Neutrophil (primary cell): ENCODE results near the gene HS6ST3.

Experiments used
- H3K27ac ChIP-seq: fragments of 200-600 bp; sonication (generic); 2 replicates; pipeline ENCODE4 v1.5.1; 2016; ENCODE audit warnings: mild to moderate bottlenecking, moderate library complexity
- H3K27me3 ChIP-seq: fragments of 200-600 bp; sonication (generic); 2 replicates; pipeline ENCODE4 v1.6.0; 2016; ENCODE audit warnings: mild to moderate bottlenecking
- H3K36me3 ChIP-seq: fragments of 200-600 bp; sonication (generic); 2 replicates; pipeline ENCODE4 v1.5.1; 2017
- H3K4me1 ChIP-seq, 2 experiments: fragments of 200-600 bp in 1 of 2; sonication (generic) in 1 of 2; 1 replicate in 1 of 2; 2 replicates in 1 of 2; pipeline versions ENCODE4 v1.5.1 to v1.6.1; 2013 to 2016; ENCODE audit warnings: low read depth in 1 of 2, low read length in 1 of 2, mild to moderate bottlenecking in 1 of 2, moderate library complexity in 1 of 2; ENCODE audit not compliant: control insufficient read depth in 1 of 2, insufficient read depth in 1 of 2
- H3K4me3 ChIP-seq, 2 experiments: fragments of 200-600 bp in 1 of 2; sonication (generic) in 1 of 2; 1 replicate in 1 of 2; 2 replicates in 1 of 2; pipeline ENCODE4 v1.5.1; 2013 to 2016; ENCODE audit warnings: low read depth in 1 of 2, low read length in 1 of 2, mild to moderate bottlenecking in 1 of 2, moderate library complexity in 1 of 2
- H3K9me3 ChIP-seq: fragments of 200-600 bp; sonication (generic); 2 replicates; pipeline ENCODE4 v1.5.1; 2016
- CTCF ChIP-seq: fragments of 200-600 bp; sonication (generic); IDR thresholded peaks from 2 replicates; pipeline ENCODE4 v1.5.1; 2016; ENCODE audit warnings: antibody characterized with exemption

The HS6ST3 gene

DNA sequence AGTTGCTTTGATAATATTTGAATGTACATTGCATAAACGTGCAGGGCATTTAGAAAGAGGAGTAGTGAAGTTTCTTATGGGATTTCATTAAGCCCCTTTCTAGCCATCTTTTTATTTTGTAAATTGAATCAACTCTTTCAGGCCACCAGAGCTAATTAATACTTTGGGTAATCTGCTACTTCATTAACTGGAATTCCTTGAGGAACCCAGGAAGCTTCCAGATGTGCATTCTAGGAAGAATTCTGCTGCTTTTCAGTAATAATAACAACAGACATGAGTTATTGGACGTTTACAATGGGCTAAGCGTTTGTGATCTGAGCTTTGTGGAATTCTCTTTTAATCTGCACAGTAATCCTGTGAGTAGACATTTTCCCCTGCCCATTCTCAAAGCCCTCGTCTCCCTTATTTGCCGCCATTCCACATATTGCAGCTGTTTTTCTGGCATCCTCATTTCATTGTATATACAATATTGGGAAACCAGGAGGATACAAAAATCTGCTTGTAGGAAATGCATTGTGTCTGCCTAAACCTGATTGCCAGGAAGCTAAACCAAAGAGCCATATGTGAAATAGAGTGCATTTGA is 103.9 kb downstream of the HS6ST3 start:
- H3K9me3 ChIP-seq = no peaks in the 10 kb centered on the region
- no peak for TF ChIP-seq CTCF
- no peaks in the 10 kb centered on the region for H3K36me3 ChIP-seq
- H3K4me1 ChIP-seq = no peaks in the 10 kb centered on the region
- H3K27me3 ChIP-seq = peaks cover 6% of the 10 kb centered on the region
- no peak overlapping the region for H3K4me3 ChIP-seq
- no peak overlapping the region for H3K27ac ChIP-seq

DNA sequence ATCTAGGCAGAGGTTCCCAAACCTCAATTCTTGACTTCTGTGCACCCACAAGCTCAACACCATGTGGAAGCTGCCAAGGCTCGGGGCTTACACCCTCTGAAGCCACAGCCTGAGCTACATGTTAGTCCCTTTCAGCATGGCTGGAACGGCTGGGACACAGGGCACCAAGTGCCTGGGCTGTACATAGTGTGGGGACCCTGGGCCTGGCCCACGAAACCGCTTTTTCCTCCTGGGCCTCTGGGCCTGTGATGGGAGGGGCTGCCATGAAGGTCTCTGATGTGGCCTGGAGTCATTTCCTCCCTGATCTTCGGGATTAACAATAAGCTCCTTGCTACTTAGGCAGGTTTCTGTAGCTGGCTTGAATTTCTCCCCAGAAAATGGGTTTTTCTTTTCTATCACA is 108.1 kb downstream of the HS6ST3 start:
- no peak for TF ChIP-seq CTCF
- peaks cover 6% of the 10 kb centered on the region for H3K27me3 ChIP-seq
- no peaks in the 10 kb centered on the region for H3K36me3 ChIP-seq
- no peaks in the 10 kb centered on the region for H3K9me3 ChIP-seq
- no peaks in the 10 kb centered on the region for H3K4me1 ChIP-seq
- no peak overlapping the region for H3K4me3 ChIP-seq
- H3K27ac ChIP-seq = no peak overlapping the region

GRCh38 chr13:96199315-96199714 is 109.4 kb downstream of the HS6ST3 start:
- Histone ChIP-seq H3K36me3 (no peaks in the 10 kb centered on the region), H3K4me3 (no peak overlapping the region), H3K9me3 (no peaks in the 10 kb centered on the region), H3K27me3 (peaks cover 6% of the 10 kb centered on the region), H3K27ac (no peak overlapping the region), H3K4me1 (peaks cover 4% of the 10 kb centered on the region in 2 experiments)
- no peak for TF ChIP-seq CTCF

DNA sequence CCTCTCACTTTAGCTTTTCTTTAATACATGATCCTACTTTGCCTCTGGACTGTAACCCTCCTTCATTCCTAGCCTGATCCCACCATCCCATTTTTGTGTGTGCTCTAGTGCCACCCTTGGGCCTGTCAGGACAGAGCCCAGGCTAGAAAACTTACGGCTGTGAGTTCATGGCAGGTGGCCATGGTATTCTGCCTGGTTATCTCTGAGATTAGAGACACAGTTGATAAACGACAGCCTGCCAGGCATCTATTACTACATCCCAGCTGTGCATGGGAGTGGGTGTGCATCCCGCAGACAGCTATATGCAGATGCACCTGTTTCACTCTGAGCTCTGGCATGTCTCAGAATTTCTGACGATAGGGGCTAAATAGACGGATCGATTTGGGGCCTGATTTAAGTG is 110.9 kb downstream of the HS6ST3 start:
- Histone ChIP-seq H3K9me3 (no peaks in the 10 kb centered on the region), H3K27ac (no peak overlapping the region), H3K36me3 (no peaks in the 10 kb centered on the region), H3K4me3 (no peak overlapping the region), H3K4me1 (peaks cover 7 to 13% of the 10 kb centered on the region in 2 experiments), H3K27me3 (no peaks in the 10 kb centered on the region)
- no peak for TF ChIP-seq CTCF

GRCh38 chr13:96202315-96202714 is 112.4 kb downstream of the HS6ST3 start:
- no peak overlapping the region for H3K4me3 ChIP-seq
- no peaks in the 10 kb centered on the region for H3K36me3 ChIP-seq
- no peaks in the 10 kb centered on the region for H3K9me3 ChIP-seq
- no peaks in the 10 kb centered on the region for H3K27me3 ChIP-seq
- H3K27ac ChIP-seq = no peak overlapping the region
- no peak for TF ChIP-seq CTCF
- H3K4me1 ChIP-seq = peaks cover 7 to 13% of the 10 kb centered on the region in 2 experiments

DNA sequence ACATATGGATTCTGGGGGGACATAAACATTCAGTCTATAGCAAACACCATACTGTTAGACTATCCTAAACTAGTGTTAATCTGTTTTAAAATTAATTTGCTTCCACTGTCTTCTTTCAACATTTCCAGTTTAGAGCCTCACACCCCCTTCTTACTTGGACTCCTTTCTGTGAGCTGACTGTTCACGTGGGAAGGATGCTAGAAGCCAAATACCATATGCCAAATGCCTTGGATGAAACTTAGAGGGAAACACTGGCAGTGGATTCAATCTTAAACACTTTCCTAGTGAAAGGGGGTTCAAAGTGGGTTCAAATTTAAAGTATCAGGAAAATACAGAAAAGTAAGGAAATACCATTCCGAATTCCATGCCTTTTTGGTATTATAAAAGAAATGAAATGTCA is 113.6 kb downstream of the HS6ST3 start:
- Histone ChIP-seq H3K9me3 (no peaks in the 10 kb centered on the region), H3K27ac (no peak overlapping the region), H3K36me3 (no peaks in the 10 kb centered on the region), H3K27me3 (no peaks in the 10 kb centered on the region), H3K4me1 (peaks cover 7 to 13% of the 10 kb centered on the region in 2 experiments), H3K4me3 (no peak overlapping the region)
- no peak for TF ChIP-seq CTCF
